GM19035 (cell line): Measurements from ENCODE around the gene NUF2.
"Not testable (repeated sequence)": the region's sequence is repeated elsewhere in the genome, so short reads cannot be mapped to it uniquely, and the experiment has no call there.

ENCODE experiments used
- ATAC-seq: cut with Tn5 transposase; IDR thresholded peaks from one replicate; pipeline ENCODE4 v1.9.1; 2021; ENCODE audit not compliant: unreplicated experiment

NUF2 gene

DNA sequence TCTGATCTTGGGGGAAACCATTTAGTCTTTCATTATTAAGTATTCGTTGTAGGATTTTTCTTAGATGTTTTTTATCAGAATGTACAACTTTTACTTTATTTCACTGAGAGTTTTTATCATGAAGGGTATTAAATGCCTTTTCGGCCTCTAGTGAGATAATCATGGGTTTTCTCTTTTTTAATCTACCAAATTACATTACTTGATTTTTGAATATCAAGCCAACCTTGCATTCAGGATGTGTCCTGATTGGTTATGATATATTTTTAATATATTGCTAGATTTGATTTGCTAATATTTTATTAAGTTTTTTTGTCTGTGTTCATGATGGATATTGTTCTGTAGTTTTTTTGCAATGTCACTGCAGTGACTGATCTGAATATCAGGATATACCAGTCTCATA, 9.4 kb downstream of the NUF2 start:
- ATAC-seq = no peak

GRCh38 chr1:163335216-163335615, 13.5 kb downstream of the NUF2 start:
- no peak for ATAC-seq

DNA sequence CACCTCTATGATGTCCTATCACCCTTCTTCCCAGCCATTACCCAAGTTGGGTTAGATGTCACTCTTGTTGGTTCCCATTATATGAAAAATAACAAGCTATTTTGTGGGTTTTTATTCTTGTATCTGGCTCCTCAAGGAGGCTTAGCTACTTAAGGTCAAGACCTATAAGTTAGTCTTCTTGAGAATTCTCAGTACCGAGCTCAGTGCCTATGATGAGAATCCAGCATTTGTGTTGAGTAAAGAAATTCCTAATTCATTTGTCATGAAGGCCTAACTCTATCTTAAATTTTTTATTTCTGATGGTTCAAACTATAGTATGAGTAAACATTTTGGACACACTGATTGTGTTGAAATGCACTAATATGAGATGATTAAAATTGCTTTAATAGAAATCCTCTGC, 15.9 kb downstream of the NUF2 start:
- no peak for ATAC-seq

DNA sequence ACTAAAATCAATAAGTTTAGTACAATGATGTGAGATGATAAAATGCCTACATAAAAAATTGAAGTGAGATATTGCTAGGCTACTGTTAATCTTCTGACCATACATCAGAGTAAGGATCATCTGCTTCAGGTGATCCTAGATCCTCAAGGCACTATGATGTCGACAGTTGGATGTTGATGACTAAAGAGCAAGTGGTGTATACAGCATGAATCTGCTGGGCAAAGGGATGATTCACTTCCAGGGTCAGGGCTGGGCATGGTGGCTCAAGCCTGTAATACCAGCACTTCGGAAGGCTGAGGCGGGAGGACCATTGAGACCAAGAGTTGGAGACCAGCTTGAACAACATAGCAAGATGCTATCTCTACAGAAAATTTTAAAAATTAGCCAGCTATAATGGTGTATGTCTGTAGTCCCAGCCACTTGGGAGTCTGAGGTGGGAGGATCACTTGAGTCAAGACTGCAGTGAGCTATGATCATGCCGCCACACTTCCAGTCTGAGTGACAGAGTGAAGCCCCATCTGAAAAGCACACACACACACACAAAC, 24.6 kb downstream of the NUF2 start:
- no peak for ATAC-seq

DNA sequence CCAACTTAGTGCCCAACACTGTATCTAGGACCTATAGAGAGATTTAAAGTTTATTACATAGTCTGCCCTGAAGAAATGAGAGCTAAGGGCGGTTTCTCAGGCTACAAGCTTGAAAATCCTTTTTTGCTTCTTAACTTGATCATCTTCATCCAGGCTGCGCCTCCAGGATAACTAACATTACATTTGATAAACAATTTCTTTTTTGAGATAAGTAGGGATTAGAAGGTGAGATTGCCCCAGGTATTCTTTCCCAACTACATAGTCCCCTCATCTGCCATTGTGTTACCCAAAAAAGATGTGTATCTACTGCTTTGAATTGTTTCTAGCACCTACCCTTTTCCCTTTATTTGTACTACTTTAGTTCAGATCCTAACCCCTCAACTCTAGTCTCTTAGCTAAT, 25.4 kb downstream of the NUF2 start:
- ATAC-seq = no peak

- no peak for ATAC-seq
Measured at GRCh38 chr1:163351912-163352311, 30.2 kb downstream of the NUF2 start.

DNA sequence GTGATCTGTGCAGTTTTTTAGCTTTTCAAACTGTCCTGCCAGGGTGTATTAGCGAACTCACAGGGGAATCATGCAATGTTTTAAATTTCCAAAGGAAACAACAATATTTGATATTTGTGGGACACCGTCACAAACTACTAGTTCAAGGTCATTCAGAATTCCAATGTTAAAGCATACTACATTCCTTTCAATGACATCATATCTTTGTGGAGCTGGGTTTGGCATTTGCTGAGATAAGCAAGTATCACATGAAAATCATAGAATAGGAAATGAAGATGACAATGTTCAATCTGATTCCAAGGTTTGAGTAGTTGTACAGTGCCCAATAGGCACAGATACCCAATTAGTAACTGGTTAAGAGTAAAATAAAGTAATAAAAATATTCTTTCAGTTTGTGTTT, 35.6 kb downstream of the NUF2 start:
- no peak for ATAC-seq

DNA sequence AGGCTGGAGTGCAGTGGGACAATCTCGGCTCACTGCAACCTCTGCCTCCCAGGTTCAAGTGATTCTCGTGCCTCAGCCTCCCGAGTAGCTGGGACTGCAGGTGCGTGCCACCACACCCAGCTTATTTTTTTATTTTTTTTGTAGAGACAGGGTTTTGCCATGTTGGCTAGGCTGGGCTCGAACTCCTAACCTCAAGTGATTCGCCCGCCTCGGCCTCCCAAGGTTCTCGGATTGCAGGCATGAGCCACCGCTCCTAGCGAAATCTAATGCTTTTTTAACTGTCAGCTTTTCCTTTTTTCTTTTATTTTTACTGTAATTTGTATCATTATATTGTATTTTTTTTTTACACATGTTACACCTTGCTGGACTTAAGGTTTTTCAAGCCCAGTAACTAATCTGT, 36.4 kb downstream of the NUF2 start:
- ATAC-seq = not testable (repeated sequence)

GRCh38 chr1:163361123-163361934, 39.6 kb downstream of the NUF2 start:
- peak; percentile 72 for ATAC-seq

DNA sequence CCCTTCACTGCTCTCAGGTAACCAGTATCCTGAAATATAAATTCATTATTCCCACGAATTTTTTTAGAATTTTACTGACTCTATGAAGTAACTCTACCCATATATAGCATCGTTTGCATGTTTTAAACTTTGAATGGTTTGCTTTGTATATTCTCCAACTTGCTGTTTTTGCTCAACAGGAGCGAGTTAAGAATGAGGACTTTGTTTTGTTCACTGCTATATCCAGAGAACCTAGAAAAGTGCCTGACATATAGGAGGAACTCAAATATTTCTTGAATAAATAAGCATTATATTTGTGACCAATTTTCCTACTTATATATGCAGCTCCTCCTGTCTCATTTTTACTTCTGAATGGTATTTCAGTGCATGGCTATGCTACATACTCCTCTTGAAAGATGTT, 43.4 kb downstream of the NUF2 start:
- no peak for ATAC-seq

- no peak for ATAC-seq
Measured at GRCh38 chr1:163366555-163366954, 44.8 kb downstream of the NUF2 start.

DNA sequence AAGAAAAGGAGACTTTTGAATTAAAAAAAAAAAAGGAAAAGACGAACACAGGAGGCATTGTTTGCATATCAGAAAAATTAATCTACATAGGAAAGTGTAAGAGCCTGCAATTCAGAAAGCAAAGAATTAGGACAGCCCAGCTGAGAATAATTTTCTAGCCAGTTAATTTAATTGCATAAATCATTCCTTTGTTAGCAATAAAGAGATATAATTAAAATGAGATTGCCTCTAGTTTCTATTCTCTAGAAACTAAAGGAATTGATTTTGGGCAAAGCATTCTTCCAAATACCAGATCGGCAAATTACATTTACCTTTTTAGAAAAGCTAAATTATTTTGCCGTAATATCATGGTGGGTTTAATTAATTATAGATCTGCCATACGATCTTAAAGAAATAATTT, 46.0 kb downstream of the NUF2 start:
- ATAC-seq = no peak

DNA sequence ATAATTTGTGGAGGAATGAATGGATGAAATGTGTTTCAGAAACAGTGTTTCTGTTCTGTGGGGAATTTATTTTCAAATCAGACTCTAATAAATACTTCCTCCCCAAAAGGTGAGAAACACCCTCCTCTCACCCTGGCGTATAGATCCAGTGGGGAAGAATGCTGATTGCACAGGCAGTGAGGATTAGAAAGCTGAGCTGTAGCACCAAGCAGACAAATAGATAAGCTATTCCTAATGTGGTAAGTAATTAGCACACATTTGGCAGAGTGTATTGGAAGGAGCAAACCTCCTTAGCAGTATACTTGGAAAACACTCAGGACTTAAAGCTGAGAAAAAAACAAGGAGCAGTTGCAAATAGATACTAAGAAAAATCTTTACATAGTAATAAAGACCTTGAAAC, 50.8 kb downstream of the NUF2 start:
- no peak for ATAC-seq

GRCh38 chr1:163378554-163378953, 56.8 kb downstream of the NUF2 start:
- ATAC-seq = no peak

DNA sequence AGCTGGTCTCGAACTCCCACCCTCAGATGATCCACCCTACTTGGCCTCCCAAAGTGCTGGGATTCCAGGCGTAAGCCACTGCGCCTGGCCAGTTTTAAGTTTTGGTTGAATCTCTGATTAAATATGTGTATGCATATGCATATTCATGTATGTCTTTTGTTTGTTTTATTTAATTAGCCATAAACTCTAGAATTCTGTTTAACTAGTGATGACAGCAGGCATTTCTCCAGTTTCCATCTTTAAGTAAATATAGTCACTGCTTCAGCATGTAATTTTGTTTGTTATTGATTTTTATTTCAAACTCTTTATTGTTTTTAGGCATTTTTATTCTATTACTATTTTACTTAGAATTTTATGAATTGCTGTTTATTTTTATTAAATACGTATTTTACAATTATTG, 58.0 kb downstream of the NUF2 start:
- no peak for ATAC-seq

GRCh38 chr1:163381487-163382184, 59.9 kb downstream of the NUF2 start:
- no peak for ATAC-seq

GRCh38 chr1:163382395-163382794, 60.6 kb downstream of the NUF2 start:
- ATAC-seq = no peak

GRCh38 chr1:163387146-163387545, 65.4 kb downstream of the NUF2 start:
- ATAC-seq = no peak

DNA sequence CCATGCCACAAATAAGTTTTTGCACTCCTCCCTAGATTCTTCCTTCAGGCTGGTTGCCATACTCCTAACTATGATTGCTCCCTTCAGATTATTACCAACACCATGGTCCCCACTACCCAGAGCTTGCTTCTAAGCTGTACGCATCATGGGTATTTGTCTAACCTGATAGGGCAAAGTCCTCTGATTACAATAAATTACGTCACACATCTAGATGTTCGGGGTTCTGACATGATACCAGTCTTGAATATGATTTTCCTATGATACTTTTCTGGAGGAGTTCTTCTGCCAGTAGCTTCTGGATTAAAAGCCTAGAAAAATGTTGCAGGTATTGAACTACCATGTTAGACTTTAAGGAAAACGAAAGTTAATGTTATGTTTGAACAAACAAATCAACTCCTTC, 67.2 kb downstream of the NUF2 start:
- no peak for ATAC-seq

DNA sequence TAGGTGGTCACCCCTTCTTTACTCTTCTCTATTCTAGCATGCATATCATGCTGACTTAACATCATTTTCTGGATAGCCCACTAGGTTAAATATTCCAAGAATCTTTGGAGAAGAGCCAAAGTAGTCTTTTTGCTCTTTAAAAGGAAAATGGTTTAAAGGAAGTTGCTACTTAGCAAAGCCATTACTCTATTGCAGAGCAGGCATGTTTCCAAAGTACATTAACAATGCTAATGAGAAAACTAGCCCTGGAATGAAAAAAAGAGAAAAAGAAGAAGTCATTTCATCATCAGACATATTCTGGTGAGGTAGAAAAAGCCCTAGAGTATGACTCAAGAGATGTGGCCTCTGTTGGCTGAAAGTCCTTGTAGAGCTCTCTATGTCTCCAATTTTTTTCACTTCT, 74.0 kb downstream of the NUF2 start:
- ATAC-seq = no peak

GRCh38 chr1:163397451-163398200, 75.9 kb downstream of the NUF2 start:
- ATAC-seq = no peak

DNA sequence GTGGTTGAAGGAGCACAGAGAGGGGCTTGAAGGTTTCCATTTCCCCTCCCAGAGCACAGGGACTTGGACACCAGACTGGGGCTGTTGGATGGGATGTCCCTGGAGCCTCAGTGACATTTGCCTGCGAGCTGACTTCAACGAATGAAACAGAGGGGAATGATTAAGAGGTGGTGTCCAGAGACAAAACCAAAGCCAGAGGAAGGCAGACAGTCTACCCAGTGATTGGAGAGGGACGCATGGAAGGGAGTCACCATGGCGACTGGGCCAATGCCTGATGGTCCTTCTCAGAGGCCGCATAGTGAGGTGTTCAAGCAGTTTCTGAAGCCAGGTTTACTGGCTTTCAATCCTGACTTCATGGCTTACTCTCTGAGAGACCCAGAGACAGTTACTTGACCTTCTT, 77.2 kb downstream of the NUF2 start:
- ATAC-seq = no peak
